SU-DHL-6 (cell line): Measurements from ENCODE around the gene HACD3.

ENCODE experiments used
- H2AFZ ChIP-seq: fragments of 200-600 bp; sonication (generic); 2 replicates; pipeline ENCODE4 v1.6.1; 2014; ENCODE audit warnings: low read depth, mild to moderate bottlenecking, moderate library complexity, mixed read lengths, antibody characterized with exemption, low read length; ENCODE audit not compliant: severe bottlenecking
- H3F3A ChIP-seq: fragments of 200-600 bp; shearing (Covaris generic); 2 replicates; pipeline ENCODE4 v1.6.0; 2016; ENCODE audit warnings: antibody characterized with exemption, mild to moderate bottlenecking; ENCODE audit not compliant: insufficient read depth
- H3K27ac ChIP-seq: fragments of 200-600 bp; sonication (generic); 2 replicates; pipeline ENCODE4 v1.5.1; 2016; ENCODE audit warnings: low read depth, mild to moderate bottlenecking, low read length, moderate library complexity, mixed read lengths
- H3K27me3 ChIP-seq: fragments of 200-600 bp; sonication (generic), shearing (Covaris generic); 2 replicates; pipeline ENCODE4 v1.6.0; 2014; ENCODE audit warnings: mild to moderate bottlenecking, low read length
- H3K36me3 ChIP-seq: fragments of 200-600 bp; sonication (generic); 2 replicates; pipeline ENCODE4 v1.6.1; 2014; ENCODE audit warnings: mild to moderate bottlenecking, low read length, mixed read lengths
- H3K4me2 ChIP-seq: fragments of 300-600, 200-600 bp; shearing (Covaris generic), sonication (generic); 2 replicates; pipeline ENCODE4 v1.6.0; 2014; ENCODE audit warnings: low read length, low read depth, mild to moderate bottlenecking; ENCODE audit not compliant: poor library complexity, severe bottlenecking
- H3K4me3 ChIP-seq: fragments of 200-600 bp; sonication (generic); 2 replicates; pipeline ENCODE4 v1.5.1; 2014; ENCODE audit warnings: antibody characterized with exemption, low read length, mild to moderate bottlenecking, mixed read lengths; ENCODE audit not compliant: insufficient read depth, poor library complexity, severe bottlenecking
- H3K79me2 ChIP-seq: fragments of 200-600 bp; sonication (generic); 2 replicates; pipeline ENCODE4 v1.6.1; 2014; ENCODE audit warnings: mild to moderate bottlenecking, low read length, moderate library complexity; ENCODE audit not compliant: insufficient read depth
- H3K9ac ChIP-seq: fragments of 200-600 bp; sonication (generic); 2 replicates; pipeline ENCODE4 v1.7.0; 2014; ENCODE audit warnings: mild to moderate bottlenecking, low read length
- H3K9me2 ChIP-seq: fragments of 200-600 bp; sonication (generic); replicated peaks from 2 replicates; pipeline ENCODE4 v1.6.1; 2014; ENCODE audit warnings: low read length; ENCODE audit not compliant: insufficient read depth
- H3K9me3 ChIP-seq: fragments of 200-600 bp; sonication (generic); 2 replicates; pipeline ENCODE4 v1.6.1; 2014; ENCODE audit warnings: low read length, mixed read lengths; ENCODE audit not compliant: insufficient read depth
- H4K20me1 ChIP-seq: fragments of 200-600 bp; sonication (generic); 2 replicates; pipeline ENCODE4 v1.6.1; 2014; ENCODE audit warnings: low read depth, mild to moderate bottlenecking, antibody characterized with exemption, low read length, moderate library complexity, mixed read lengths
- EZH2phosphoT487 ChIP-seq: fragments of 200-600 bp; sonication (generic), shearing (Covaris generic); conservative IDR thresholded peaks from 2 replicates; pipeline ENCODE4 v1.6.1; 2018; ENCODE audit warnings: mild to moderate bottlenecking, antibody characterized with exemption, low read length, moderate library complexity, mixed read lengths
- TF ChIP-seq, protein P1 (sequence below): fragments of 200-600 bp; sonication (generic); IDR thresholded peaks from one replicate; pipeline ENCODE4 v1.5.1; 2017; ENCODE audit warnings: antibody characterized with exemption, mild to moderate bottlenecking, low read length, moderate library complexity; ENCODE audit not compliant: insufficient read depth, poor library complexity, severe bottlenecking

Gene HACD3

DNA sequence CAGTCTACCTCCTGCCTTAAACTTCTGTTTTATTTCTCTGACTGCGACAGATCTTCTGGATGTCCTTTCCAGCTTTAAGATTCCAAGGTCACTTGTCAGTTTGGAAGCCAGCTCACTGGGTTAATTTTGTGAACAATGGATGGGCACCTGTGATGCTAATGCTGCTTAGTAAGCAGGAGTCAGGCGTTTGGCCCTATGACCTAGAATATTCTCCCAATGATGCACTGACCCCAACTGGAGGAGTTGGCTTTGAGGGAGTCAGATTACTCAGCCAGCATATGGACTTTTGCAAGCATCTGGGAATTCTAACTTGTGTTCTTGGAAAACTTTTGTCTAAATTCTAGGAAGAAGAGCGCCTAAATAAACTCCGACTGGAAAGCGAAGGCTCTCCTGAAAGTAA, 28.1 kb downstream of the HACD3 start:
- Histone ChIP-seq H3K9me3 (no peaks in the 10 kb centered on the region), H3K9me2 (no peaks in the 10 kb centered on the region), H2AFZ (no peak overlapping the region), H3K36me3 (peaks cover 13% of the 10 kb centered on the region; the same call in 1 of the 2 replicates), H3K4me2 (no peak overlapping the region), H3K27me3 (no peaks in the 10 kb centered on the region), H3K9ac (no peak overlapping the region), H4K20me1 (no peaks in the 10 kb centered on the region), H3K27ac (no peak overlapping the region), H3K79me2 (peaks cover 8% of the 10 kb centered on the region), H3K4me3 (no peak overlapping the region), H3F3A (no peaks in the 10 kb centered on the region)
- TF ChIP-seq, protein P1, sequence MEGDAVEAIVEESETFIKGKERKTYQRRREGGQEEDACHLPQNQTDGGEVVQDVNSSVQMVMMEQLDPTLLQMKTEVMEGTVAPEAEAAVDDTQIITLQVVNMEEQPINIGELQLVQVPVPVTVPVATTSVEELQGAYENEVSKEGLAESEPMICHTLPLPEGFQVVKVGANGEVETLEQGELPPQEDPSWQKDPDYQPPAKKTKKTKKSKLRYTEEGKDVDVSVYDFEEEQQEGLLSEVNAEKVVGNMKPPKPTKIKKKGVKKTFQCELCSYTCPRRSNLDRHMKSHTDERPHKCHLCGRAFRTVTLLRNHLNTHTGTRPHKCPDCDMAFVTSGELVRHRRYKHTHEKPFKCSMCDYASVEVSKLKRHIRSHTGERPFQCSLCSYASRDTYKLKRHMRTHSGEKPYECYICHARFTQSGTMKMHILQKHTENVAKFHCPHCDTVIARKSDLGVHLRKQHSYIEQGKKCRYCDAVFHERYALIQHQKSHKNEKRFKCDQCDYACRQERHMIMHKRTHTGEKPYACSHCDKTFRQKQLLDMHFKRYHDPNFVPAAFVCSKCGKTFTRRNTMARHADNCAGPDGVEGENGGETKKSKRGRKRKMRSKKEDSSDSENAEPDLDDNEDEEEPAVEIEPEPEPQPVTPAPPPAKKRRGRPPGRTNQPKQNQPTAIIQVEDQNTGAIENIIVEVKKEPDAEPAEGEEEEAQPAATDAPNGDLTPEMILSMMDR, result no peak
- no peak for TF ChIP-seq EZH2phosphoT487

DNA sequence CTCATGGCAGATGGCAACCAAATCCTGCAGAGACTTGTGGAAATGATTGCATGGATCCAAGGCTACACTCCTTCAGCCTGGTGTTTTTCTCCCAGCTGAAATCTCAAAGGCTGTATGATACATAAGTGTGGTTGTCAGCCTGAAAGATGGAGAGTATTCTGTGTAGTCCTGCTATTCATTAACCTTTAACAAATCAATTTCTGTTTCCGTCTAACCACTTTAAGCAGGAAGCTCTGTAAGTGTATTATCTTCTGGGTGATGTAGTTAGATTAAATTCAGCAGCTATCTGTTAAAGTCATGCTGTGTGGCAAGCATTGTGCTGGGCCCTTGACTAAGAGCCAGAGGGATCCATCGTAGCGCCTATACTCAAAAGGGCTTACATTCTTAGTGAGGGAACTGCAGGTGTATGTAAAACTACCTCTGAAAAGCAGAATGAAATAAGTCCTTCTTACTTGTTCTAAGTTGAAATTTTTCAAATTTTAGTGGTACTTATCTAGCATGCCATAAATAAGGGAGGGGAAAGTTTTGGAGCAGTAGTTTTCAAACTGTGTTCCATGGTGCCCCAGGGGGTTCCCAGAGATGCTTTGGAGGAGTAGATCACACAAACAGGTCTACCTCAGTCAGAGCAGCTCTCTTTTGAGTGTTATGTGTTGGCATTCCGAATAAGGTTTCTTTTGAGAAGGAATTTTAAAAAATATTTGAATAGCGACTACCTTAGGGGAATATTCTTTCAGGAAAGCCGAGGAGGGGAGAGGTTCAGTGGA, 28.9 kb downstream of the HACD3 start:
- H4K20me1 ChIP-seq, result no peaks in the 10 kb centered on the region
- no peaks in the 10 kb centered on the region for H3K27me3 ChIP-seq
- H3K9me3 ChIP-seq, result no peaks in the 10 kb centered on the region
- H3K4me3 ChIP-seq, result no peak overlapping the region
- TF ChIP-seq, protein P1, result no peak
- no peak for TF ChIP-seq EZH2phosphoT487
- peaks cover 19% of the 10 kb centered on the region; the same call in 1 of the 2 replicates for H3K36me3 ChIP-seq
- no peaks in the 10 kb centered on the region for H3F3A ChIP-seq
- no peak overlapping the region for H3K4me2 ChIP-seq
- peaks cover under 1% of the 10 kb centered on the region for H3K79me2 ChIP-seq
- no peak overlapping the region for H3K27ac ChIP-seq
- no peak overlapping the region for H3K9ac ChIP-seq
- no peak overlapping the region for H2AFZ ChIP-seq
- no peaks in the 10 kb centered on the region for H3K9me2 ChIP-seq

DNA sequence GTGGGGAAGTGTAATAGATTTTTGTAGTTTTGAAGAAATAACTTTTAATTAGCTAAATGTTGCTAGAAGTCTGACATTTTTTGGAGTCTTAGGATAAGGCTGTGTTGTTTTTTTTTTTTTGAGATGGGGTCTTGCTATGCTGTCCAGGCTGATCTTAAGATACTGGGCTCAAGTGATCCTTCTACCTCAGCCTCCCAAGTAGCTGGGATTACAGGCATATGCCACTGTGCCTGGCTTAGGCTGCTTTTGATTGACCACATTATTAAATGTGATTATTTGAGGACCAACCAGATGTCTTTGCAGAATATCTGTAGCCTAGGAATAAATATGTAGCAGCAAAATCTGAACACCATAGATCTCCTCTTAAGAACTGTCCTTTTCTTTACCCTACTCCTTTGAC, 29.7 kb downstream of the HACD3 start:
- Histone ChIP-seq H3K79me2 (no peaks in the 10 kb centered on the region), H3K9me2 (no peaks in the 10 kb centered on the region), H3K27ac (no peak overlapping the region), H3K4me2 (no peak overlapping the region), H3K27me3 (no peaks in the 10 kb centered on the region), H3F3A (no peaks in the 10 kb centered on the region), H3K4me3 (no peak overlapping the region), H4K20me1 (no peaks in the 10 kb centered on the region), H2AFZ (no peak overlapping the region), H3K9me3 (no peaks in the 10 kb centered on the region), H3K36me3 (peaks cover 20% of the 10 kb centered on the region; the same call in 1 of the 2 replicates), H3K9ac (no peak overlapping the region)
- TF ChIP-seq, protein P1, result no peak
- no peak for TF ChIP-seq EZH2phosphoT487
